ENCODE data around the gene AMELX.

The AMELX gene

GRCh38 chrX:11282043-11282442 is 11.2 kb upstream of the AMELX start:
- H3K27ac ChIP-seq (ENCODE audit: extremely low read depth, low read depth, low read length), result no peak overlapping the region
- no peaks in the 10 kb centered on the region for H3K36me3 ChIP-seq (ENCODE audit: control insufficient read depth in 2 of 2, insufficient read depth in 1 of 2, low read length in 2 of 2)
- TF ChIP-seq GFI1B (tag by site-specific recombination; IDR thresholded peaks at IDR 0.05) (no peak), ZBTB17 (tag by site-specific recombination; IDR thresholded peaks at IDR 0.05) (no peak), ZNF274 (IDR thresholded peaks at IDR 0.05; ENCODE audit: low read length) (no peak), ZNF274 (tag by site-specific recombination; IDR thresholded peaks at IDR 0.05; ENCODE audit: borderline replicate concordance) (no peak), OSR2 (tag by site-specific recombination; IDR thresholded peaks at IDR 0.05) (no peak), CTCF (tag by site-specific recombination; IDR thresholded peaks at IDR 0.05) (no peak), ZNF530 (tag by site-specific recombination; IDR thresholded peaks at IDR 0.05; ENCODE audit: low read depth) (no peak), SP7 (tag by site-specific recombination; IDR thresholded peaks at IDR 0.05) (no peak), ZNF23 (tag by site-specific recombination; IDR thresholded peaks at IDR 0.05; ENCODE audit: borderline replicate concordance) (no peak), KLF1 (tag by site-specific recombination; IDR thresholded peaks at IDR 0.05) (no peak), ZNF624 (tag by site-specific recombination; IDR thresholded peaks at IDR 0.05) (no peak), BCL6B (tag by site-specific recombination; IDR thresholded peaks at IDR 0.05) (no peak), ZNF202 (tag by site-specific recombination; IDR thresholded peaks at IDR 0.05; ENCODE audit: borderline replicate concordance) (no peak), ZFP37 (tag by site-specific recombination; IDR thresholded peaks at IDR 0.05) (no peak), ZNF561 (tag by site-specific recombination; IDR thresholded peaks at IDR 0.05; ENCODE audit: borderline replicate concordance) (no peak), ZSCAN16 (tag by site-specific recombination; IDR thresholded peaks at IDR 0.05) (no peak)
- TF ChIP-seq, protein P1, sequence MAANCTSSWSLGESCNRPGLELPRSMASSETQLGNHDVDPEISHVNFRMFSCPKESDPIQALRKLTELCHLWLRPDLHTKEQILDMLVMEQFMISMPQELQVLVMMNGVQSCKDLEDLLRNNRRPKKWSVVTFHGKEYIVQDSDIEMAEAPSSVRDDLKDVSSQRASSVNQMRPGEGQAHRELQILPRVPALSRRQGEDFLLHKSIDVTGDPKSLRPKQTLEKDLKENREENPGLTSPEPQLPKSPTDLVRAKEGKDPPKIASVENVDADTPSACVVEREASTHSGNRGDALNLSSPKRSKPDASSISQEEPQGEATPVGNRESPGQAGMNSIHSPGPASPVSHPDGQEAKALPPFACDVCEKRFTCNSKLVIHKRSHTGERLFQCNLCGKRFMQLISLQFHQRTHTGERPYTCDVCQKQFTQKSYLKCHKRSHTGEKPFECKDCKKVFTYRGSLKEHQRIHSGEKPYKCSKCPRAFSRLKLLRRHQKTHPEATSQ (tag by site-specific recombination; IDR thresholded peaks at IDR 0.05), result no peak
- TF ChIP-seq, protein P2, sequence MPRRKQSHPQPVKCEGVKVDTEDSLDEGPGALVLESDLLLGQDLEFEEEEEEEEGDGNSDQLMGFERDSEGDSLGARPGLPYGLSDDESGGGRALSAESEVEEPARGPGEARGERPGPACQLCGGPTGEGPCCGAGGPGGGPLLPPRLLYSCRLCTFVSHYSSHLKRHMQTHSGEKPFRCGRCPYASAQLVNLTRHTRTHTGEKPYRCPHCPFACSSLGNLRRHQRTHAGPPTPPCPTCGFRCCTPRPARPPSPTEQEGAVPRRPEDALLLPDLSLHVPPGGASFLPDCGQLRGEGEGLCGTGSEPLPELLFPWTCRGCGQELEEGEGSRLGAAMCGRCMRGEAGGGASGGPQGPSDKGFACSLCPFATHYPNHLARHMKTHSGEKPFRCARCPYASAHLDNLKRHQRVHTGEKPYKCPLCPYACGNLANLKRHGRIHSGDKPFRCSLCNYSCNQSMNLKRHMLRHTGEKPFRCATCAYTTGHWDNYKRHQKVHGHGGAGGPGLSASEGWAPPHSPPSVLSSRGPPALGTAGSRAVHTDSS (tag by site-specific recombination; IDR thresholded peaks at IDR 0.05), result no peak
- TF ChIP-seq, protein P3, sequence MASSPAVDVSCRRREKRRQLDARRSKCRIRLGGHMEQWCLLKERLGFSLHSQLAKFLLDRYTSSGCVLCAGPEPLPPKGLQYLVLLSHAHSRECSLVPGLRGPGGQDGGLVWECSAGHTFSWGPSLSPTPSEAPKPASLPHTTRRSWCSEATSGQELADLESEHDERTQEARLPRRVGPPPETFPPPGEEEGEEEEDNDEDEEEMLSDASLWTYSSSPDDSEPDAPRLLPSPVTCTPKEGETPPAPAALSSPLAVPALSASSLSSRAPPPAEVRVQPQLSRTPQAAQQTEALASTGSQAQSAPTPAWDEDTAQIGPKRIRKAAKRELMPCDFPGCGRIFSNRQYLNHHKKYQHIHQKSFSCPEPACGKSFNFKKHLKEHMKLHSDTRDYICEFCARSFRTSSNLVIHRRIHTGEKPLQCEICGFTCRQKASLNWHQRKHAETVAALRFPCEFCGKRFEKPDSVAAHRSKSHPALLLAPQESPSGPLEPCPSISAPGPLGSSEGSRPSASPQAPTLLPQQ (tag by site-specific recombination; IDR thresholded peaks at IDR 0.05), result no peak
- TF ChIP-seq, protein P4, sequence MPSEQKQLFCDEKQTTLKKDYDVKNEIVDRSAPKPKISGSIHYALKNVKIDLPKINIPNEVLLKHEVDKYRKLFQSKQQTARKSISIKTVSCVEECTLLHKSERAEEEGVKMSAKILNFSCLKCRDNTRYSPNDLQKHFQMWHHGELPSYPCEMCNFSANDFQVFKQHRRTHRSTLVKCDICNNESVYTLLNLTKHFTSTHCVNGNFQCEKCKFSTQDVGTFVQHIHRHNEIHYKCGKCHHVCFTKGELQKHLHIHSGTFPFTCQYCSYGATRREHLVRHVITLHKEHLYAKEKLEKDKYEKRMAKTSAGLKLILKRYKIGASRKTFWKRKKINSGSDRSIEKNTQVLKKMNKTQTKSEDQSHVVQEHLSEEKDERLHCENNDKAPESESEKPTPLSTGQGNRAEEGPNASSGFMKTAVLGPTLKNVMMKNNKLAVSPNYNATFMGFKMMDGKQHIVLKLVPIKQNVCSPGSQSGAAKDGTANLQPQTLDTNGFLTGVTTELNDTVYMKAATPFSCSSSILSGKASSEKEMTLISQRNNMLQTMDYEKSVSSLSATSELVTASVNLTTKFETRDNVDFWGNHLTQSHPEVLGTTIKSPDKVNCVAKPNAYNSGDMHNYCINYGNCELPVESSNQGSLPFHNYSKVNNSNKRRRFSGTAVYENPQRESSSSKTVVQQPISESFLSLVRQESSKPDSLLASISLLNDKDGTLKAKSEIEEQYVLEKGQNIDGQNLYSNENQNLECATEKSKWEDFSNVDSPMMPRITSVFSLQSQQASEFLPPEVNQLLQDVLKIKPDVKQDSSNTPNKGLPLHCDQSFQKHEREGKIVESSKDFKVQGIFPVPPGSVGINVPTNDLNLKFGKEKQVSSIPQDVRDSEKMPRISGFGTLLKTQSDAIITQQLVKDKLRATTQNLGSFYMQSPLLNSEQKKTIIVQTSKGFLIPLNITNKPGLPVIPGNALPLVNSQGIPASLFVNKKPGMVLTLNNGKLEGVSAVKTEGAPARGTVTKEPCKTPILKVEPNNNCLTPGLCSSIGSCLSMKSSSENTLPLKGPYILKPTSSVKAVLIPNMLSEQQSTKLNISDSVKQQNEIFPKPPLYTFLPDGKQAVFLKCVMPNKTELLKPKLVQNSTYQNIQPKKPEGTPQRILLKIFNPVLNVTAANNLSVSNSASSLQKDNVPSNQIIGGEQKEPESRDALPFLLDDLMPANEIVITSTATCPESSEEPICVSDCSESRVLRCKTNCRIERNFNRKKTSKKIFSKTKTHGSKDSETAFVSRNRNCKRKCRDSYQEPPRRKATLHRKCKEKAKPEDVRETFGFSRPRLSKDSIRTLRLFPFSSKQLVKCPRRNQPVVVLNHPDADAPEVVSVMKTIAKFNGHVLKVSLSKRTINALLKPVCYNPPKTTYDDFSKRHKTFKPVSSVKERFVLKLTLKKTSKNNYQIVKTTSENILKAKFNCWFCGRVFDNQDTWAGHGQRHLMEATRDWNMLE (tag by site-specific recombination; conservative IDR thresholded peaks at IDR 0.05; ENCODE audit: low read depth), result no peak
- POLR2A ChIA-PET, result no interaction called here
- CTCF ChIA-PET, result no interaction called here
- no peaks in the 10 kb centered on the region for H3K4me1 ChIP-seq (ENCODE audit: control insufficient read depth, insufficient read depth, low read length)
- no peaks in the 10 kb centered on the region for H3K9me3 ChIP-seq (ENCODE audit: control insufficient read depth, insufficient read depth, low read depth, low read length)
- H3K4me3 ChIP-seq (ENCODE audit: low read depth, low read length), result no peak overlapping the region
